ENCODE results near the gene SCN7A.
"Not testable (repeated sequence)": the region's sequence is repeated elsewhere in the genome, so short reads cannot be mapped to it uniquely, and the experiment has no call there.

Gene SCN7A

GRCh38 chr2:166451468-166451867, 42.6 kb downstream of the SCN7A start:
- DNase-seq = no peak

GRCh38 chr2:166449439-166449838, 44.6 kb downstream of the SCN7A start:
- no peak for DNase-seq

GRCh38 chr2:166448106-166448505, 45.9 kb downstream of the SCN7A start:
- no peak for DNase-seq

- no peak for DNase-seq
These were observed 49.7 kb downstream of the SCN7A start for GRCh38 chr2:166444306-166444705.

GRCh38 chr2:166440313-166440712, 53.7 kb downstream of the SCN7A start:
- no peak for DNase-seq

- no peak for DNase-seq
These were observed 55.0 kb downstream of the SCN7A start for GRCh38 chr2:166439078-166439477.

- DNase-seq = no peak
These were observed 57.1 kb downstream of the SCN7A start for GRCh38 chr2:166436976-166437375.

GRCh38 chr2:166436189-166436588, 57.9 kb downstream of the SCN7A start:
- no peak for DNase-seq

GRCh38 chr2:166434491-166434890, 59.6 kb downstream of the SCN7A start:
- DNase-seq = no peak

GRCh38 chr2:166433457-166433856, 60.6 kb downstream of the SCN7A start:
- DNase-seq = no peak

- DNase-seq = no peak
These were observed 61.7 kb downstream of the SCN7A start for GRCh38 chr2:166432331-166432730.

GRCh38 chr2:166424841-166425240, 69.2 kb downstream of the SCN7A start:
- DNase-seq = no peak

GRCh38 chr2:166419616-166419934, 74.5 kb downstream of the SCN7A start:
- DNase-seq = peak; percentile 52

GRCh38 chr2:166418853-166419615, 75.0 kb downstream of the SCN7A start:
- no peak for DNase-seq

GRCh38 chr2:166417669-166418068, 76.4 kb downstream of the SCN7A start:
- DNase-seq = peak; percentile 54

GRCh38 chr2:166413255-166413654, 80.8 kb downstream of the SCN7A start:
- DNase-seq = peak; percentile 11

GRCh38 chr2:166411473-166412230, 82.4 kb downstream of the SCN7A start:
- DNase-seq = peak; percentile 71

GRCh38 chr2:166410828-166411472, 83.1 kb downstream of the SCN7A start:
- DNase-seq = peak; percentile 91

- DNase-seq = not testable (repeated sequence)
These were observed 86.3 kb downstream of the SCN7A start for GRCh38 chr2:166407746-166408145.

- DNase-seq = no peak
These were observed 87.7 kb downstream of the SCN7A start for GRCh38 chr2:166406374-166406773.

- no peak for DNase-seq
These were observed 88.5 kb downstream of the SCN7A start for GRCh38 chr2:166405569-166405926.

- DNase-seq = peak; percentile 6
These were observed 89.0 kb downstream of the SCN7A start for GRCh38 chr2:166404831-166405568.

- no peak for DNase-seq
These were observed 99.8 kb downstream of the SCN7A start for GRCh38 chr2:166394245-166394644.

Measured in fibroblast of skin of right quadriceps (primary cell).